Effector memory CD4-positive, alpha-beta T cell (primary cell): Measurements from ENCODE around the gene LDLRAD4.

ENCODE experiments used
- DNase-seq, 3 donors: peaks; one replicate each; pipeline ENCODE4 v3.0.0-alpha.2; 2020
- H3K27ac ChIP-seq: 2 replicates; pipeline ENCODE4 v1.7.0; 2013; ENCODE audit warnings: mild to moderate bottlenecking, low read length, moderate library complexity; ENCODE audit not compliant: insufficient read depth, poor library complexity, severe bottlenecking
- H3K27me3 ChIP-seq: replicated peaks from 2 replicates; pipeline ENCODE4 v1.7.0; 2013; ENCODE audit warnings: mild to moderate bottlenecking, low read length; ENCODE audit not compliant: insufficient read depth, control insufficient read depth, poor library complexity, severe bottlenecking
- H3K36me3 ChIP-seq: 2 replicates; pipeline ENCODE4 v1.7.0; 2013; ENCODE audit warnings: mild to moderate bottlenecking, low read length, moderate library complexity; ENCODE audit not compliant: control insufficient read depth, insufficient read depth
- H3K4me1 ChIP-seq: 2 replicates; pipeline ENCODE4 v1.7.0; 2013; ENCODE audit warnings: low read length, mild to moderate bottlenecking; ENCODE audit not compliant: control insufficient read depth, insufficient read depth, poor library complexity, severe bottlenecking
- H3K4me3 ChIP-seq: 2 replicates; pipeline ENCODE4 v1.7.0; 2013; ENCODE audit warnings: low read length, low read depth, mild to moderate bottlenecking; ENCODE audit not compliant: insufficient read depth, poor library complexity, severe bottlenecking
- H3K9me3 ChIP-seq: 2 replicates; pipeline ENCODE4 v1.7.0; 2013; ENCODE audit warnings: mild to moderate bottlenecking, low read length, moderate library complexity; ENCODE audit not compliant: control insufficient read depth

LDLRAD4 gene

DNA sequence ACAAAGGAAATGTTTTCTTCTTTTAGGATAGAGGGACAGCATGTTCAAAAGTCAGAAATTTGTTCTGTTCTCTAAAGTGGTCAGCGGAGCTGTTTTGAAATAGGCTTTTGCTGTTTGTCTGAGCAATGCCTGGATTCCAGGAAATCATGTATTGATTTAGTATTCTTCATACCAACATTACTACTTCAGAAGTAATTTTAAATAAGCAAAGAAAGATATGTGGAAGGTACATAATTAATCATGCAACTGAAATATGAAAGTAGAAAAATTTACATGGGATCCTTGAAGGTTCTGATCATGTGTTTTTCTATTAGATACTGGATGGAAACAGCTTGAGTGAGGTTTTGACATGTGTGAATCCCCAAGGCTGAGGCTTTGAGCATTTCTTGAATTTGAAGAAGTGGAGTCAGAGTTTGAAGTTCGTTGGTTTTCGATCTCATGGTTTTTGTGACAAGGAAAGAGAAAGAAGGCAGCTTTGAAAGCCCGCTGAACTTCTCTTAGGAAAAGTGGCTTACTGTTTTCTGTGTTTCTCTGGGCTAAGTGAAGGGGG is 220.0 kb downstream of the LDLRAD4 start:
- no peaks in the 10 kb centered on the region for H3K36me3 ChIP-seq
- no peak overlapping the region for H3K4me3 ChIP-seq
- peak overlapping the region; percentile 78 for H3K27ac ChIP-seq
- peaks cover 24% of the 10 kb centered on the region for H3K4me1 ChIP-seq
- DNase-seq: no peak
- H3K9me3 ChIP-seq: no peaks in the 10 kb centered on the region
- no peaks in the 10 kb centered on the region for H3K27me3 ChIP-seq

DNA sequence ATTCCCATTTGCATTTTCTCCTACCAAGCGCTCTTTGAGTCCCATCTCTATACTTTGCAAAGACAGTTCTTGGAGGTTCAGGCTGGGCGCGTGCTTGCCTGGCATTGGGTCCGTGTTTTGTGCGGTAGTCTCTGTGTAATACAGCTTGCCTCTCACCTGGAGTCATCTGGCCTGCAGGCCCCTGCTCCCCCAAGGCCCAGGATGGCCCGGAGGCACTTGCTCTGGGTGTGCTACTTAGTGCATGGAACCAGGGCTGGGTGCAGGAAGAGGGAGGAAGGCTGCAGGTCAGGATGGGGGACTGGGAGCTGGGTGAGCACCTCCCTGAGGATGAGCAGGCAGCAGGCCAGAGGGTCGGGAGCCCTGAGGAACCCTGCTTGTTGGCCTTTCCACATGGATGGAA is 220.9 kb downstream of the LDLRAD4 start:
- H3K27ac ChIP-seq: no peak overlapping the region
- H3K4me3 ChIP-seq: no peak overlapping the region
- H3K4me1 ChIP-seq: peaks cover 24% of the 10 kb centered on the region
- no peaks in the 10 kb centered on the region for H3K9me3 ChIP-seq
- H3K36me3 ChIP-seq: no peaks in the 10 kb centered on the region
- no peak for DNase-seq
- H3K27me3 ChIP-seq: no peaks in the 10 kb centered on the region

DNA sequence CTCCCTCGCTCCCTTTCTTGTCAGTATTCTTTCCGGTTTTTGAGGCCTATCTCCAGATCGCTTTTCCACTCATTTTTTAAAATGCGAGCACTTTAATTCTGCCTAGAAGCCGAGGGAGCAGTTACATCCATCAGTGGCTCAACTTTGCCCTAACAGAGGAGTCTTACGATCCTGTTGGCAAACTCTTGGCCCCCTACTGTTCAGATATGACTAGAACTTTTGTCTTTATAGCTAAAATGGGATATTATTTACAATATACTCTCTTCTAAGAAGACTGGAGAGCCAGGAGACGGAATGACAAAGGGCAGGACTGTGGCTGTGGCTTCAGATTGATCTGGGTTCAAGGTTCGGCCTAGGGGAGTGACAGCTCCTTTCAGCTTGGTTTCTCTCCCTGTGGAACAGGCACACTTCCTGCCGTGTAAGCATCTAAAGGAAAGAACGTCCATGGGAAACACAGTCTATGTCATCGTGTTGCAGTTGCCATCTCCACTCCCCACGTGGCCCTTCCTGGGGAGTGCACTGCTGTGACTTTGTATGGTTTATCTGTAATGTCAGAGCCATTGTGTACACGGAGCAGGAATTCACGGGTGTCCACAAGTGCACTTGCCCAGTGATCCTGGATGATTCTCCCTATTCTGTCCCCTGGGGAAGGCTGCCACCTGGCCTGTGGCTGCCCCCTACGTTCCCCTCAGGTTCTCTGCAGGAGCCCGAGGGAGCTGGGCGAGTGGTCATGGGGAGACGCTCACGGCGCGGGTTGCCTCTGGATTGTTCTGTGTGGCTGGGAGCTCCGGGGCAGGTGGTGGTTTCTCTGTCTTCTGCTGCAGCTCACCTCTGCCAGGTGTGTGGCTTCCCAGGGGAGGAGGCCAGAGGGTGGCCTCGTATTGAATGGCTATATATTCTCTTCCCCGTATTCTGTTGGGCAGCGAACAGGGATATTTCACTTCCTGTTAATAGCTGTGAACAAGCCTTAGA is 222.0 kb downstream of the LDLRAD4 start:
- DNase-seq: no peak
- Histone ChIP-seq H3K9me3 (no peaks in the 10 kb centered on the region), H3K27me3 (no peaks in the 10 kb centered on the region), H3K4me1 (peaks cover 24% of the 10 kb centered on the region), H3K36me3 (no peaks in the 10 kb centered on the region), H3K4me3 (no peak overlapping the region), H3K27ac (no peak overlapping the region)

DNA sequence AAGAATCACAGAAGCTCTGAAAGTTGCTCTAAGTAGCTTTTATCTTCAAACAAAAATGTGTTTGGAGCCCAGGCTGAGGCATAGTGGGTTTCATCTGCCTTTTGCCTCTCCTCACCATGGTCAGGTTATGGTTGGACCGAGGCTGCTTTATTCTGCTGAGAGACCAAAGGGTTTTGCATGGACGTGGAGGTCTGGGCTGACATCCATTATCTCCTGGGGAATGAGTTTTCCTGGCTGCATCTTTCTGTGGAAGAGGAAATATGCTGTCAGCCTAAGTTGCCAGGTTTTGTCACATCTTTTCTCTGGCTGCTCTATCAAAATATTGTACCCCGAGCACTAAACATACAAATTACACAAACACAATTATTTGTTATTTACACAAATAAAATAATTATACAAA is 223.2 kb downstream of the LDLRAD4 start:
- no peak overlapping the region for H3K4me3 ChIP-seq
- DNase-seq: no peak
- H3K36me3 ChIP-seq: no peaks in the 10 kb centered on the region
- no peaks in the 10 kb centered on the region for H3K9me3 ChIP-seq
- peaks cover 16% of the 10 kb centered on the region for H3K4me1 ChIP-seq
- H3K27me3 ChIP-seq: no peaks in the 10 kb centered on the region
- H3K27ac ChIP-seq: no peak overlapping the region

DNA sequence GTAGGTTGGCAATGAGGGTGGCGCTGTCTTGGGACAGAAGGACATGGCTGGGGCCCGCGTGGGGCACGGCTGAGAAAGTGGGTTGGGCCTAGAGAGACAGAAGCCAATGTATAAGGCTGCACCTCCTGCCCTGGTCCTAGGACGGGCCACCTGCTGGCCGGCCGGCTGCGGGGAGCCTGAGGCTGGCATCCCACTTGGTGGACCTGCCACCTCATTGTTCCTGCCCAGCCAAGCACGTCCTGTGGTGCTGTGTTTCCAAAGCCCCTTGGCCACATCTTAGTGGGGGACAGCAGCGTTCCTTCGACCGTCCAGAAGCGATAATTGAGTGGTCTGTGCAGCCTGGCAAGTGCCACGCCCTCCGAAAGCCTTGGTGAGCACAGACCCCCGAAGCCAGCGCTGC is 223.9 kb downstream of the LDLRAD4 start:
- Histone ChIP-seq H3K36me3 (no peaks in the 10 kb centered on the region), H3K9me3 (no peaks in the 10 kb centered on the region), H3K4me1 (peaks cover 9% of the 10 kb centered on the region), H3K27me3 (no peaks in the 10 kb centered on the region), H3K27ac (no peak overlapping the region), H3K4me3 (no peak overlapping the region)
- no peak for DNase-seq

DNA sequence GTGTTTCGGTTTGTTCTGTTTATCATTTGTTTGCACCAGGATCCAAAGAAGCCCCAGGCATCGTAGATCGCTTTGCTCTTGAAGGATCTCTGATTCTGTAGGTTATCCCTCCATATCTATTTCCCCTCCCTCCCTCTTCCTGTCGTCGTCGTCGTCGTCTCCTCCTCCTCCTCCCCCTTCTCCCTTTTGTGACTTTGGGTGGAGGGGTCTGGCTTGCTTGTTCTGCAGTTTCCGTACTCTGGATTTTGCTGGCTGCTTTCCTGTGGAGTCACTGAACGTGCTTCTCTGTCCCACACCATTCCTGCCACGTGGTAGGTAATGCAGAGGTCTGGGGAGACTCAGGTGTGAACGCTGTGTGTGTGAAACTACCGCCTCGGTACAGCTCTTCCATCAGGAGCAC is 225.0 kb downstream of the LDLRAD4 start:
- Histone ChIP-seq H3K4me1 (no peaks in the 10 kb centered on the region), H3K4me3 (no peak overlapping the region), H3K36me3 (no peaks in the 10 kb centered on the region), H3K27me3 (no peaks in the 10 kb centered on the region), H3K27ac (no peak overlapping the region), H3K9me3 (no peaks in the 10 kb centered on the region)
- no peak for DNase-seq

DNA sequence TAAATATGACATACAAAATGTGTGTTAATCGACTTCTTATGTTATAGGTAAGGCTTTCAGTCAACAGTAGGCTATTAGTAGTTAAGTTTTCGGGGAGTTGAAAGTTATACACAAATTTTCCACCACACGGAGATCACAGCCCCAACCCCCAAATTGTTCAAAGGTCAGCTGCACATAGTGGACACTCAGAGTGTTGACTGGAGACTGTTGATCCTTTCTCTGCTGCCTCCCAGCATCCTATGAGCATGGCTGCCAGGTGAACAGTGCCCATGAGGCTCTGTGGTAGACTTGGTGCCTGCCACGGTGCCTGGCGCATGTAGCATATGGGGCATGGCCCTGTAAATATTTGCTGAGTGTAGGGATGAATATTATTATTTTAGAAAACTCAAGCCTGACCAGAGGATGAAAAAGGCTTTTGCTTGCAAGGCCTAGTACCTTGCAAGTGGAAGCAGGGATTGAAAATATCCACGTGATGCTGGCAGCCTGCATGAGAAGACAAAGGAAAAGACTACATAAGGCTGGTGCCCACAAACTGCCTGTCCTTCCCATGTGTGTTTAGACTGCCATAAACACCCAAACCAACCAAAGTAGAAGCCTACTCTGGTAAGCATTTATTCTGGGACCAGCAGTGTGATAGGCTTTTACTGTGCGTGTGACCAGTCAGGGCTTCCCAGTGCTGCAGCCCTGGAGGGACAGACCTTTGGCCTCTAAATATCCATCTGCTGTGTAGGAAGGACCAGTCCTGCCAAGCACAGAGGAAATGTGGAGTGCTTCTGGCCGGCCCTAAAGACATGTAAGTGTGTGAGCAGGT is 226.1 kb downstream of the LDLRAD4 start:
- no peak for DNase-seq
- Histone ChIP-seq H3K36me3 (no peaks in the 10 kb centered on the region), H3K9me3 (no peaks in the 10 kb centered on the region), H3K27ac (no peak overlapping the region), H3K4me1 (no peaks in the 10 kb centered on the region), H3K27me3 (no peaks in the 10 kb centered on the region), H3K4me3 (no peak overlapping the region)

DNA sequence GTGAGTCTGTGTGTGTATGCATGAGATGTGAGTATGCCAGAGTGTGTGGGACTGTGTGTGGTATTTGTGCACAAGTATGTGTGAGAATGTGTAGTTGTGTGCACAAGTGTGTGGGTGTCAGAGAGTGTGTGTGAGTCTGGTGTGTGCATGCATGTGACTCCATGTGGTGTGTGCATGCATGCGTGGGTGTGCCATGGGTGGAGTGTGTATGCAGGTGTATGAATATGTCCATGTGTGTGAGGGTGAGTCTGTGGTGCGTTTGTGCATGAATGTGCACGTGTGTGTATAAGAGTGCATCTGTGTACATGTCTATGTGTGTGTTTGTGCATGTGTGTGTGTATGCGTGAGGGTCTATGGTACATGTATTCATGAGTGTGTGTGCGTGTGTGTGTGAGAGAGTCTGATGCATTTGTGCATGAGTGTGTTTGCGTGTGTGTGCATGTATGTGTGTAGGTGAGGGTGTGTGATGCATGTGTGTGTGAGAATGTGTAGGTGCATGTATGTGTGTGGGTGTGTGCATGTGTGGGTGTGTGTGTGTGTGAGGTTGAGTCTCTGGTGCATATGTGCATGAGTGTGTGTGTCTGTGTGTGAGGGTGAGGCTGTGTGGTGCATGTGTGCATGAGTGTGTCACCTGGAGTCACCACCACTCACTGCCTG is 226.8 kb downstream of the LDLRAD4 start:
- Histone ChIP-seq H3K9me3 (no peaks in the 10 kb centered on the region), H3K4me1 (no peaks in the 10 kb centered on the region), H3K27me3 (no peaks in the 10 kb centered on the region), H3K4me3 (no peak overlapping the region), H3K27ac (no peak overlapping the region), H3K36me3 (no peaks in the 10 kb centered on the region)
- DNase-seq: no peak

DNA sequence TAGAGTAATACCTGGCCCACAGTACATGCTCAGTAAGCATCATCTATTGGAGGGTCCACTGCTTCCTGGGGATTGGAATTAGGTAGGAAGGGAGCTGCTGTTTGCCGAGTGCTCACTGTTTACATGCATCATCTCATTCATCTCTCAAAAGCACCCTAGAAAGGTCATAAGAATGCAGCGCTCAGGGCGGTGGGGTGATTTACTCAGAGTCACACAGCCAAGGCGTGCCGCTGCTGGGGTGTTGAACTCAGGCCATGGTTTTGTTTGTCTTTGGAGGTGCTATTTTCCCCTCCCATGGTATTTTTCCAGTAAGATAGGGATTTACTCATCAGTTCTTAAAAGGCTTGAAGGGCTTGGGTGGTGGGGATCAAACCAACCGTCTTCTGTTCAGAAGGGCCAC is 227.5 kb downstream of the LDLRAD4 start:
- H3K4me3 ChIP-seq: no peak overlapping the region
- H3K27ac ChIP-seq: no peak overlapping the region
- no peaks in the 10 kb centered on the region for H3K27me3 ChIP-seq
- H3K9me3 ChIP-seq: no peaks in the 10 kb centered on the region
- DNase-seq: no peak
- H3K4me1 ChIP-seq: no peaks in the 10 kb centered on the region
- H3K36me3 ChIP-seq: no peaks in the 10 kb centered on the region
